ENCODE measurements around the gene TTC39B. TPM values are rescaled to one million over a fixed set of nuclear protein-coding genes. Genes with fewer than 3 reads are reported as not detected.

TTC39B gene
- total RNA-seq (ENCODE audit: low replicate concordance): 7.8 and 8.5 TPM in 2 replicates
- long read RNA-seq, full-length matches to known transcripts: 23 of 27 reads
- long read RNA-seq, partial matches to known transcripts: 1 of 27 reads
- long read RNA-seq, other reads (novel, unspliced or antisense): 3 of 27 reads

GRCh38 chr9:15306757-15307522 is at the start of gene TTC39B:
Gene TTC39B (minus strand): TSS chr9:15307216. CDS start chr9:15307125, 91 bp downstream.
- no peak for TF ChIP-seq CTCF (conservative IDR thresholded peaks at IDR 0.05)
- no peaks in the 10 kb centered on the region for H3K9me3 Mint-ChIP-seq
- peak within 1 kb of the TSS; percentile 87 for H3K27ac Mint-ChIP-seq
- no peaks in the 10 kb centered on the region for H3K36me3 Mint-ChIP-seq
- H3K27me3 Mint-ChIP-seq: peaks cover 4% of the 10 kb centered on the region
- H3K4me1 Mint-ChIP-seq (ENCODE audit: unreplicated experiment): peaks cover 7% of the 10 kb centered on the region
- peak; percentile 90 for DNase-seq (ENCODE audit: extremely low spot score, unreplicated experiment)
- peak within 1 kb of the TSS; percentile 97 for H3K4me3 Mint-ChIP-seq

GRCh38 chr9:15355669-15356068 is 48.7 kb upstream of the TTC39B start:
- H3K9me3 Mint-ChIP-seq: no peaks in the 10 kb centered on the region
- no peak overlapping the region for H3K27ac Mint-ChIP-seq
- peaks cover 19% of the 10 kb centered on the region for H3K4me1 Mint-ChIP-seq (ENCODE audit: unreplicated experiment)
- no peaks in the 10 kb centered on the region for H3K36me3 Mint-ChIP-seq
- TF ChIP-seq CTCF (conservative IDR thresholded peaks at IDR 0.05): no peak
- DNase-seq (ENCODE audit: extremely low spot score, unreplicated experiment): no peak
- peaks cover 19% of the 10 kb centered on the region for H3K27me3 Mint-ChIP-seq
- no peak overlapping the region for H3K4me3 Mint-ChIP-seq

- DNase-seq (ENCODE audit: extremely low spot score, unreplicated experiment): no peak
- TF ChIP-seq CTCF (conservative IDR thresholded peaks at IDR 0.05): no peak
- Mint-ChIP-seq H3K4me3 (no peak overlapping the region), H3K27me3 (peaks cover 24% of the 10 kb centered on the region), H3K4me1 (ENCODE audit: unreplicated experiment) (peaks cover 19% of the 10 kb centered on the region), H3K36me3 (no peaks in the 10 kb centered on the region), H3K27ac (no peak overlapping the region), H3K9me3 (no peaks in the 10 kb centered on the region)
Measured at GRCh38 chr9:15354713-15355112, 47.7 kb upstream of the TTC39B start.

GRCh38 chr9:15353892-15354291 is 46.9 kb upstream of the TTC39B start:
- no peak for TF ChIP-seq CTCF (conservative IDR thresholded peaks at IDR 0.05)
- H3K36me3 Mint-ChIP-seq: no peaks in the 10 kb centered on the region
- H3K4me1 Mint-ChIP-seq (ENCODE audit: unreplicated experiment): peaks cover 19% of the 10 kb centered on the region
- H3K9me3 Mint-ChIP-seq: no peaks in the 10 kb centered on the region
- H3K27me3 Mint-ChIP-seq: peaks cover 25% of the 10 kb centered on the region
- no peak overlapping the region for H3K27ac Mint-ChIP-seq
- H3K4me3 Mint-ChIP-seq: no peak overlapping the region
- DNase-seq (ENCODE audit: extremely low spot score, unreplicated experiment): no peak

- H3K9me3 Mint-ChIP-seq: no peaks in the 10 kb centered on the region
- no peak overlapping the region for H3K4me3 Mint-ChIP-seq
- no peak for TF ChIP-seq CTCF (conservative IDR thresholded peaks at IDR 0.05)
- peaks cover 25% of the 10 kb centered on the region for H3K4me1 Mint-ChIP-seq (ENCODE audit: unreplicated experiment)
- no peak for DNase-seq (ENCODE audit: extremely low spot score, unreplicated experiment)
- no peaks in the 10 kb centered on the region for H3K36me3 Mint-ChIP-seq
- H3K27ac Mint-ChIP-seq: no peak overlapping the region
- H3K27me3 Mint-ChIP-seq: peaks cover 28% of the 10 kb centered on the region
Measured at GRCh38 chr9:15352306-15352705, 45.3 kb upstream of the TTC39B start.

Measured in type B pancreatic cell (in vitro differentiated cells).